Measurements from ENCODE around the gene CCDC8.

Gene CCDC8

GRCh38 chr19:46391296-46392251, 21.8 kb downstream of the CCDC8 start:
- Histone ChIP-seq H3K4me2 (ENCODE audit: low read length) (no peak overlapping the region), H3K27ac (no peak overlapping the region), H2AFZ (no peak overlapping the region), H3K27me3 (ENCODE audit: control insufficient read depth, insufficient read depth, low read length) (no peaks in the 10 kb centered on the region), H3K36me3 (ENCODE audit: control insufficient read depth, insufficient read depth, low read length) (no peaks in the 10 kb centered on the region), H3K9ac (no peak overlapping the region), H3K4me3 (ENCODE audit: low read depth, low read length) (no peak overlapping the region), H3K79me2 (no peaks in the 10 kb centered on the region), H3K9me3 (ENCODE audit: control insufficient read depth, low read length) (no peaks in the 10 kb centered on the region), H3K4me1 (no peaks in the 10 kb centered on the region)
- TF ChIP-seq, protein P1, sequence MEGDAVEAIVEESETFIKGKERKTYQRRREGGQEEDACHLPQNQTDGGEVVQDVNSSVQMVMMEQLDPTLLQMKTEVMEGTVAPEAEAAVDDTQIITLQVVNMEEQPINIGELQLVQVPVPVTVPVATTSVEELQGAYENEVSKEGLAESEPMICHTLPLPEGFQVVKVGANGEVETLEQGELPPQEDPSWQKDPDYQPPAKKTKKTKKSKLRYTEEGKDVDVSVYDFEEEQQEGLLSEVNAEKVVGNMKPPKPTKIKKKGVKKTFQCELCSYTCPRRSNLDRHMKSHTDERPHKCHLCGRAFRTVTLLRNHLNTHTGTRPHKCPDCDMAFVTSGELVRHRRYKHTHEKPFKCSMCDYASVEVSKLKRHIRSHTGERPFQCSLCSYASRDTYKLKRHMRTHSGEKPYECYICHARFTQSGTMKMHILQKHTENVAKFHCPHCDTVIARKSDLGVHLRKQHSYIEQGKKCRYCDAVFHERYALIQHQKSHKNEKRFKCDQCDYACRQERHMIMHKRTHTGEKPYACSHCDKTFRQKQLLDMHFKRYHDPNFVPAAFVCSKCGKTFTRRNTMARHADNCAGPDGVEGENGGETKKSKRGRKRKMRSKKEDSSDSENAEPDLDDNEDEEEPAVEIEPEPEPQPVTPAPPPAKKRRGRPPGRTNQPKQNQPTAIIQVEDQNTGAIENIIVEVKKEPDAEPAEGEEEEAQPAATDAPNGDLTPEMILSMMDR (IDR thresholded peaks at IDR 0.05) = no peak

DNA sequence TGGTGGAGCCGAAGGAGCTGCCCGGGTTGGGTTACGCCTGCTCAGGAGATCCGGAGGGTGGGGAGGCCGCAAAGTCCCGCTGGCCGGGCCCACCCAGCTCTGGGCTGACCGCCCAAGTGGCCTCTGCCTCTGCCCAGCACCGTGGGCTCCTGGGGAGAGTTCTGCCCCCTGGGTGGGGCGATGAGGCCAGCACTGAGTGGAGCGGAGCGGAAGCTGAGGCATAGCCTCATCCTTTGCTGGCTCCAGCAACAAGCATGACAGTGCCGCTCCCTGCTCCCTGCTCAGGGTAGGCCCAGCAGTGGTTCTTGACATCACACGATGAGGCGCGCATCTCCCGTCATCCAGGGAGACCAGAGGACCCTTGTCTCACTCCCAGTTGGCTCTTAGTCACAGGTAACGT, 22.5 kb downstream of the CCDC8 start:
- no peak overlapping the region for H2AFZ ChIP-seq
- TF ChIP-seq, protein P1 (IDR thresholded peaks at IDR 0.05) = no peak
- no peaks in the 10 kb centered on the region for H3K27me3 ChIP-seq (ENCODE audit: control insufficient read depth, insufficient read depth, low read length)
- no peak overlapping the region for H3K27ac ChIP-seq
- no peaks in the 10 kb centered on the region for H3K9me3 ChIP-seq (ENCODE audit: control insufficient read depth, low read length)
- no peak overlapping the region for H3K4me2 ChIP-seq (ENCODE audit: low read length)
- no peak overlapping the region for H3K9ac ChIP-seq
- H3K4me3 ChIP-seq (ENCODE audit: low read depth, low read length) = no peak overlapping the region
- no peaks in the 10 kb centered on the region for H3K79me2 ChIP-seq
- H3K36me3 ChIP-seq (ENCODE audit: control insufficient read depth, insufficient read depth, low read length) = no peaks in the 10 kb centered on the region
- no peaks in the 10 kb centered on the region for H3K4me1 ChIP-seq

- no peaks in the 10 kb centered on the region for H3K4me1 ChIP-seq
- H3K79me2 ChIP-seq = no peaks in the 10 kb centered on the region
- no peak overlapping the region for H3K4me2 ChIP-seq (ENCODE audit: low read length)
- H3K4me3 ChIP-seq (ENCODE audit: low read depth, low read length) = no peak overlapping the region
- H3K27ac ChIP-seq = no peak overlapping the region
- H2AFZ ChIP-seq = no peak overlapping the region
- H3K9me3 ChIP-seq (ENCODE audit: control insufficient read depth, low read length) = no peaks in the 10 kb centered on the region
- TF ChIP-seq, protein P1 (IDR thresholded peaks at IDR 0.05) = no peak
- no peaks in the 10 kb centered on the region for H3K27me3 ChIP-seq (ENCODE audit: control insufficient read depth, insufficient read depth, low read length)
- H3K9ac ChIP-seq = no peak overlapping the region
- H3K36me3 ChIP-seq (ENCODE audit: control insufficient read depth, insufficient read depth, low read length) = no peaks in the 10 kb centered on the region
Measured at GRCh38 chr19:46390121-46390858, 23.1 kb downstream of the CCDC8 start.

DNA sequence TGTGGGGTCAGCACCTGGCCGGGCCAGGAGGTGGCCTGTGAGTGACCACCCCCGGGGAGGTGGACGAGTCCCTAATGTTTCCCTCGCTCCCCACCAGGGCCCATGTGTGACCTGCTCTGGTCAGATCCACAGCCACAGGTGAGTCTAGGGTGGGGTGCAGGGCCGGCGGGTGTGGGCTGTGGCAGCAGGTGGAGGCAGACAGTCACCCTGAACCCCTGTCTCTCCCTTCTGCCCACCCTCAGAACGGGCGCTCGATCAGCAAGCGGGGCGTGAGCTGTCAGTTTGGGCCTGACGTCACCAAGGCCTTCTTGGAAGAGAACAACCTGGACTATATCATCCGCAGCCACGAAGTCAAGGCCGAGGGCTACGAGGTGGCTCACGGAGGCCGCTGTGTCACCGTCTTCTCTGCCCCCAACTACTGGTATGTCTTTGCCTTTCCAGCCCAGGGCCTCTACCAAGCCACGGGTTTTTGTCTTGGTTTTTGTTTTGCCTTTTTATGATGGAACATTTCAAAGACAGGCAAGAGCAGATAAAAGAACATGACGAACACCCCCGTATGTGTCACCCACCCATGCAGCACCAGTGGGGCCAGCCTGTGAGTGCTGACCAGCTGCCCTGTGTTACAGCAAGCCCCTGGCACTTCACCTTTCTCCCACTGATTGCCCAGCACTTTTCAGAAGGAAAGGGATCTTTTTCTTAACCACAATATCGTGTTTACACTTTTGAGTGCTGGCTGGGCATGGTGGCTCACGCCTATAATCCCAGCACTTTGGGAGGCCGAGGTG, 24.9 kb downstream of the CCDC8 start:
- Histone ChIP-seq H3K27ac (no peak overlapping the region), H3K36me3 (ENCODE audit: control insufficient read depth, insufficient read depth, low read length) (no peaks in the 10 kb centered on the region), H3K4me1 (no peaks in the 10 kb centered on the region), H3K4me2 (ENCODE audit: low read length) (no peak overlapping the region), H3K9me3 (ENCODE audit: control insufficient read depth, low read length) (no peaks in the 10 kb centered on the region), H3K79me2 (peaks cover 7% of the 10 kb centered on the region), H2AFZ (no peak overlapping the region), H3K4me3 (ENCODE audit: low read depth, low read length) (no peak overlapping the region), H3K27me3 (ENCODE audit: control insufficient read depth, insufficient read depth, low read length) (no peaks in the 10 kb centered on the region), H3K9ac (no peak overlapping the region)
- TF ChIP-seq, protein P1 (IDR thresholded peaks at IDR 0.05) = no peak
